ENCODE data around the gene INCENP.
"Not testable (repeated sequence)": the region's sequence is repeated elsewhere in the genome, so short reads cannot be mapped to it uniquely, and the experiment has no call there.

The INCENP gene

GRCh38 chr11:62166371-62166770 is 42.6 kb downstream of the INCENP start:
- DNase-seq (ENCODE audit: extremely low read depth in 1 of 2, low read depth in 1 of 2), result no peak

- DNase-seq (ENCODE audit: extremely low read depth in 1 of 2, low read depth in 1 of 2), result no peak
These were observed 45.6 kb downstream of the INCENP start for GRCh38 chr11:62169448-62169847.

GRCh38 chr11:62169935-62170334 is 46.1 kb downstream of the INCENP start:
- no peak for DNase-seq (ENCODE audit: extremely low read depth in 1 of 2, low read depth in 1 of 2)

- peak; percentile 21 to 60 for DNase-seq (ENCODE audit: extremely low read depth in 1 of 2, low read depth in 1 of 2)
These were observed 47.5 kb downstream of the INCENP start for GRCh38 chr11:62171261-62171723.

- DNase-seq (ENCODE audit: extremely low read depth in 1 of 2, low read depth in 1 of 2), result no peak
These were observed 48.5 kb downstream of the INCENP start for GRCh38 chr11:62172294-62172693.

- no peak for DNase-seq (ENCODE audit: extremely low read depth in 1 of 2, low read depth in 1 of 2)
These were observed 53.0 kb downstream of the INCENP start for GRCh38 chr11:62176766-62177165.

GRCh38 chr11:62179995-62180394 is 56.2 kb downstream of the INCENP start:
- DNase-seq (ENCODE audit: extremely low read depth in 1 of 2, low read depth in 1 of 2), result no peak

- DNase-seq (ENCODE audit: extremely low read depth in 1 of 2, low read depth in 1 of 2), result no peak
These were observed 57.3 kb downstream of the INCENP start for GRCh38 chr11:62181097-62181496.

GRCh38 chr11:62182147-62182891 is 58.5 kb downstream of the INCENP start:
- DNase-seq (ENCODE audit: extremely low read depth in 1 of 2, low read depth in 1 of 2), result no peak

- no peak for DNase-seq (ENCODE audit: extremely low read depth in 1 of 2, low read depth in 1 of 2)
These were observed 62.4 kb downstream of the INCENP start for GRCh38 chr11:62186195-62186594.

GRCh38 chr11:62190011-62190410 is 66.2 kb downstream of the INCENP start, which contains the start of gene SCGB1D1:
SCGB1D1 (plus strand) TSS chr11:62190216; CDS start chr11:62190285, 69 bp downstream.
- no peak for DNase-seq (ENCODE audit: extremely low read depth in 1 of 2, low read depth in 1 of 2)

- DNase-seq (ENCODE audit: extremely low read depth in 1 of 2, low read depth in 1 of 2), result no peak
These were observed 70.1 kb downstream of the INCENP start for GRCh38 chr11:62193952-62194351.

- not testable (repeated sequence) for DNase-seq (ENCODE audit: extremely low read depth in 1 of 2, low read depth in 1 of 2)
These were observed 71.2 kb downstream of the INCENP start for GRCh38 chr11:62195010-62195409.

GRCh38 chr11:62195945-62196344 is 72.1 kb downstream of the INCENP start:
- DNase-seq (ENCODE audit: extremely low read depth in 1 of 2, low read depth in 1 of 2), result no peak

- DNase-seq (ENCODE audit: extremely low read depth in 1 of 2, low read depth in 1 of 2), result not testable (repeated sequence)
These were observed 73.6 kb downstream of the INCENP start for GRCh38 chr11:62197400-62197799.

GRCh38 chr11:62201376-62201775 is 77.6 kb downstream of the INCENP start:
- no peak for DNase-seq (ENCODE audit: extremely low read depth in 1 of 2, low read depth in 1 of 2)
